ENCODE measurements around the gene CBX2. TPM values are rescaled to one million over a fixed set of nuclear protein-coding genes. Genes with fewer than 3 reads are reported as not detected.

The CBX2 gene
- total and polyA plus RNA-seq, 12 donors = 0.06 to 3.4 (median 0.82) TPM

DNA sequence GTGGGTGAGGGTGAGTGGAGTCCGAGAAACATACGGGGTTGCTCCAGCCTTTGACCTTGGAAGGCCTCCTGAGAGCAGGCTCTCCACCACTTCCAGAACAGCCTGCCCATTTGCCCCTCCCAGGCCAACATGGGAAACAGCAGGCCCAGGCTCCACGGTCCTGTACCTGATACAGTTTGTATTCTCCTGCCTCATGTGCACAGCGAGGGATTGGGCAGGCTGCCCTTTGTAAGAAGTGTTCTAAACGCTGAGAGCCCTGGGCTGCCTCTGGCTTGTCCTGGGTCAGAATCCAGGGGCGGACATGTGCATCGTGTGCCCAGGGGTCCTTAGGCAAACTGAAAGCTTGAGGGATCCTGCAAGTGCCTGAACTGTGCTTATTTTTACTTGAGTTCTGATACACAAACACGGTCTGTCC is 3.4 kb upstream of the CBX2 start:
- Histone ChIP-seq H3K4me3 (no peak overlapping the region), H3K9me3 (replicated peaks in 1 of 3) (no peaks in the 10 kb centered on the region), H3K27me3 (peaks cover 58% of the 10 kb centered on the region), H3K36me3 (replicated peaks in 1 of 2) (no peaks in the 10 kb centered on the region), H3K27ac (no peak overlapping the region), H3K4me1 (replicated peaks in 1 of 2) (peaks cover 7 to 8% of the 10 kb centered on the region in 2 donors)
- WGBS, 4 donors = 77 to 81% (median 80%) methylated on average over 7 to 8 of the region's 8 CpGs
- no peak for DNase-seq
- no peak for TF ChIP-seq POLR2A (IDR thresholded peaks at IDR 0.05)
- TF ChIP-seq, protein P1, sequence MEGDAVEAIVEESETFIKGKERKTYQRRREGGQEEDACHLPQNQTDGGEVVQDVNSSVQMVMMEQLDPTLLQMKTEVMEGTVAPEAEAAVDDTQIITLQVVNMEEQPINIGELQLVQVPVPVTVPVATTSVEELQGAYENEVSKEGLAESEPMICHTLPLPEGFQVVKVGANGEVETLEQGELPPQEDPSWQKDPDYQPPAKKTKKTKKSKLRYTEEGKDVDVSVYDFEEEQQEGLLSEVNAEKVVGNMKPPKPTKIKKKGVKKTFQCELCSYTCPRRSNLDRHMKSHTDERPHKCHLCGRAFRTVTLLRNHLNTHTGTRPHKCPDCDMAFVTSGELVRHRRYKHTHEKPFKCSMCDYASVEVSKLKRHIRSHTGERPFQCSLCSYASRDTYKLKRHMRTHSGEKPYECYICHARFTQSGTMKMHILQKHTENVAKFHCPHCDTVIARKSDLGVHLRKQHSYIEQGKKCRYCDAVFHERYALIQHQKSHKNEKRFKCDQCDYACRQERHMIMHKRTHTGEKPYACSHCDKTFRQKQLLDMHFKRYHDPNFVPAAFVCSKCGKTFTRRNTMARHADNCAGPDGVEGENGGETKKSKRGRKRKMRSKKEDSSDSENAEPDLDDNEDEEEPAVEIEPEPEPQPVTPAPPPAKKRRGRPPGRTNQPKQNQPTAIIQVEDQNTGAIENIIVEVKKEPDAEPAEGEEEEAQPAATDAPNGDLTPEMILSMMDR (IDR thresholded peaks at IDR 0.05) = no peak
- intact Hi-C loops (cut with DNase I) = no loop called here

DNA sequence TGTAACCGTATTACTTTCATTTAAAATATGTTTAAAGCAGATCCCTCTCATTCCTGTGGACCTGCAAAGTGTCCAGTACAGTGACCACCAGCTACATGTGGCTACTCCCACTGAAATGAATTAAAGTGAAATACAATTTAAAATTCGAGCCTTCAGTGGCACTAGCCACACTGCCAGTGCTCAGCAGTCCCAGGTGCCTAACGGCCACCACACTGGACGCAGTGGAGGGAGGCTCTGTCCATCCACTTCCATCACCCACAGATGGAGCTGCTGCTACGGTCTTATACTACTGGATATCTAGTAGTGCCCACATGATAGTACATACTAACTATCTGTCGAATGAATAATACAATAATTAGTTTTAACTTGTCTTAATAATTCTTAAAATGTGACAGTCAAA is 2.3 kb upstream of the CBX2 start:
- Histone ChIP-seq H3K4me3 (no peak overlapping the region), H3K4me1 (replicated peaks in 1 of 2) (peaks cover 7 to 8% of the 10 kb centered on the region in 2 donors), H3K9me3 (replicated peaks in 1 of 3) (no peaks in the 10 kb centered on the region), H3K36me3 (replicated peaks in 1 of 2) (no peaks in the 10 kb centered on the region), H3K27ac (no peak overlapping the region), H3K27me3 (peaks cover 58% of the 10 kb centered on the region)
- DNase-seq = no peak
- WGBS, 4 donors = 70 to 87% (median 76%) methylated on average over 6 of the region's 6 CpGs
- intact Hi-C loops (cut with DNase I) = no loop called here
- TF ChIP-seq, protein P1 (IDR thresholded peaks at IDR 0.05) = no peak
- no peak for TF ChIP-seq POLR2A (IDR thresholded peaks at IDR 0.05)

DNA sequence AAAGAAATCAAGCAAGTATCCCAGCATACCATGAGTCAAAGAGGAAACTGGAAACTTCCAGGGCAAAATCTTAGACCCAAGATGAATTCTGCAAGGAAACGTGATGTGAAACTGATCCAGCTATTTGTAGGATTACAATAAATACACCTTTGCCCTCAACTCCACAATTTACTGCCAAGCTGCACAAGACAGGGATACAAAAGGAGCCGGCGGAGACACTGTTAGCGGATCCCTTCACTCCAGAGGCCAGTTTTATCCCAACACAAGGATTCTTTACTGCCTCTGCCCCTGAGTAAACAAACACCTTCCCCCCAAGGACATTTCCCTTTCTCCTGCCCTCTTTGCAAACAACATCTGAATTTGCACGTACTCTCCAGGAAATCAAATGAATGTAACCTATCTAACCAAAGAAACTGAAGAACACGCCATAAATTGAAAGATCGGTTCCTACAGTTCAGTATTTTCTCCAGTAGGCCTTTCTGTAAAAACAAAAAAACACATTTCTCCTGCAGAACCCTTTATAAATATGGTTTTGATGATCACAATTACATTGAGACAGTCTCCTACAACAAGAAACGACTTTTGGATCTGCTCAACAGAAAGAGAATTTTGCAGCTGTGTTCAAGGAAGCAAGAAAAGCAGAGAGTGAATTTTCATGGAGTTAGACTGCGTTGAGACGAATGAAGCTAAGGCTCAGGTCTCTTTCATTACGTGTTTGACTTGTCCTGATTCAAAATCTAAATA is 1.4 kb upstream of the CBX2 start:
- intact Hi-C loops (cut with DNase I) = no loop called here
- Histone ChIP-seq H3K9me3 (replicated peaks in 1 of 3) (no peaks in the 10 kb centered on the region), H3K27me3 (peaks cover 57% of the 10 kb centered on the region), H3K4me3 (no peak overlapping the region), H3K27ac (no peak overlapping the region), H3K4me1 (replicated peaks in 1 of 2) (peaks cover 7 to 8% of the 10 kb centered on the region in 2 donors), H3K36me3 (replicated peaks in 1 of 2) (no peaks in the 10 kb centered on the region)
- no peak for DNase-seq
- WGBS, 4 donors = 60 to 68% (median 62%) methylated on average over 11 of the region's 11 CpGs
- TF ChIP-seq, protein P1 (IDR thresholded peaks at IDR 0.05) = no peak
- no peak for TF ChIP-seq POLR2A (IDR thresholded peaks at IDR 0.05)

DNA sequence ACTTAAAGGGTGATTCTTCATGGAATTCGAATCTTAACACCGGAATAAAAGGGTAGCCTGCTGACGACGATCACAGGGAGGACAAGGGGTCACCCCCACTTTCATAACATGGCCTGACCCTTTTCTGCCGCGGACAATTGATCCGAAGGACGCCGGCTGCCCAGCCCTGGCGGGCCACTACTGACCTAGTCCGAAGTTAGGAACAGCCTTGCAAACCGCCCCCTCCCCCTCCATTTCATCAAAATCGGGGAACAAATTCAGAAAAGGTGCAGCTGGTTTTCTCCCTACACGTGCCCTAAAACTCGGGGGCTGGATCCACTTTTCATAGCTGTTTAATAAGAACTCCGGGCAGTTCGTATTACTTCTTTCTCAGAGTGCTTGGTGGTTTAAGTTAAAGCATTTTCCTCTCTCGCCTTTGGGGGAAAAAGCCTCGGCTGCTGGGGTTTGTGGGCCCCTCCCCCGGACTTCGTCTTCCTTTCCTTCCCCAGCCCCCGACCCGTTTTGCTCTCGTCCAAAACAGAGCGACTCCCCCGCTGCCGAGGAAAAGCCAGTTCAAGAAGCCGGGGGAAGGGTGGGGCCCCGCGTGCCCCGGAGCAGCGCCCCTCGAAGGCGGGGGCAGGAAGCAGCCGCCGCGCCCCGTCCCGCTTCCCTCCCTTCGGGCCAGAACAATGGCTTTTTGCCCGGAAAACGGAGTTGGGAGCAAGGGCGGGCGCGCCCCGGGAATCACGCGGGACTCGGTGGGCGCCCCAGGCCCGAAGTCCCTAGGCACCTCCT is 641 bp upstream of the CBX2 start:
- TF ChIP-seq POLR2A (IDR thresholded peaks at IDR 0.05) = no peak
- TF ChIP-seq, protein P1 (IDR thresholded peaks at IDR 0.05) = peak in 1 of 6 experiments; percentile 23
- peaks cover 7 to 8% of the 10 kb centered on the region in 2 donors for H3K4me1 ChIP-seq (replicated peaks in 1 of 2)
- H3K9me3 ChIP-seq (replicated peaks in 1 of 3) = no peaks in the 10 kb centered on the region
- peaks cover 49% of the 10 kb centered on the region for H3K27me3 ChIP-seq
- H3K36me3 ChIP-seq (replicated peaks in 1 of 2) = no peaks in the 10 kb centered on the region
- peak in 5 of 7 donors; percentile 54 to 73 (median 63) for DNase-seq
- WGBS, 4 donors = 7 to 12% (median 8%) methylated on average over 28 to 51 of the region's 51 CpGs
- intact Hi-C loops (cut with DNase I) = no loop called here
- peak overlapping the region in 1 of 5 donors; percentile 72 for H3K27ac ChIP-seq
- H3K4me3 ChIP-seq = peak overlapping the region in 1 of 4 donors; percentile 59
